ENCODE results near the gene TLR8. TPM values are rescaled to one million over a fixed set of nuclear protein-coding genes. Genes with fewer than 3 reads are reported as not detected.

TLR8 gene
- total RNA-seq, 4 donors from 2014 or later = 2.1 to 35.5 (median 7.9) TPM

DNA sequence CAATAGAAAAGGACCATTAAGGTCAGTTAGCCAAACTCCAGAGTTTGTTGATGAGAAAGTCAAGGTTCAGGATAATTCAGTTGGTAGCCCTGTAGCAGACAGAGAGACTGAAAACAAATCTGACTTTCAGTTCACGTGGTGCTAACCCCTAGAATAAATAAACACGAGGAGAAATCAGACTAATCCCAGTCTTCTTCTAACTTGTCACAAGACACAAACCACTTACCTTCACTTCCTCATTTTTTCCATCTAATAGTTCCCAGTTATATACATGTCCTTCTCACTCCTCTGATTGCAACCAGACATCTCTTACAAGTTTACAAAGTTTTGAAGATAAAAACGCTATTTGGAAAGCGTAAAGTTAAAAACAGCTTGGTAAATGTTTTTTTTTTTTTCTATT, 31.8 kb upstream of the TLR8 start:
- TF ChIP-seq, protein P1, sequence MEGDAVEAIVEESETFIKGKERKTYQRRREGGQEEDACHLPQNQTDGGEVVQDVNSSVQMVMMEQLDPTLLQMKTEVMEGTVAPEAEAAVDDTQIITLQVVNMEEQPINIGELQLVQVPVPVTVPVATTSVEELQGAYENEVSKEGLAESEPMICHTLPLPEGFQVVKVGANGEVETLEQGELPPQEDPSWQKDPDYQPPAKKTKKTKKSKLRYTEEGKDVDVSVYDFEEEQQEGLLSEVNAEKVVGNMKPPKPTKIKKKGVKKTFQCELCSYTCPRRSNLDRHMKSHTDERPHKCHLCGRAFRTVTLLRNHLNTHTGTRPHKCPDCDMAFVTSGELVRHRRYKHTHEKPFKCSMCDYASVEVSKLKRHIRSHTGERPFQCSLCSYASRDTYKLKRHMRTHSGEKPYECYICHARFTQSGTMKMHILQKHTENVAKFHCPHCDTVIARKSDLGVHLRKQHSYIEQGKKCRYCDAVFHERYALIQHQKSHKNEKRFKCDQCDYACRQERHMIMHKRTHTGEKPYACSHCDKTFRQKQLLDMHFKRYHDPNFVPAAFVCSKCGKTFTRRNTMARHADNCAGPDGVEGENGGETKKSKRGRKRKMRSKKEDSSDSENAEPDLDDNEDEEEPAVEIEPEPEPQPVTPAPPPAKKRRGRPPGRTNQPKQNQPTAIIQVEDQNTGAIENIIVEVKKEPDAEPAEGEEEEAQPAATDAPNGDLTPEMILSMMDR (IDR thresholded peaks at IDR 0.05; ENCODE audit: low read depth) = no peak

- TF ChIP-seq, protein P1 (IDR thresholded peaks at IDR 0.05; ENCODE audit: low read depth) = no peak
Observed at GRCh38 chrX:12877386-12877785, 29.0 kb upstream of the TLR8 start.

DNA sequence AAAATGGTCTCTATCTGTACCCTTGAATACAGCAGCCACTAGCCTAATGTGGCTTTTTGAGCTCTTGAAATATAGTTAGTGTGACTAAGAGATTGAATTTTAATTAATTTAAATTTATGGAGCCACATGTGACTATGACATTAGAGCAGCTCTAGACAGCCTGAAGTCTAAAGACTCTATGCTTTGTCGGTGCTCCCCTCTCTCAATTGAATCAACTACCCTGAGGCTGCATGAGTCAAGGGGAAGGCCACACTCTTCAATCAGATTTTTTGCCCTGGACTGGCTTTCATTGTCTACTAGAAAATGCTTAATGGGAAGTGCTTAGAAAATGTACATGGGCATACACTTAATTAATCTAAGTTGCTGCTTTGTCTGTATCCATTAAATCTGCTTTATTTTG, 27.9 kb upstream of the TLR8 start:
- TF ChIP-seq, protein P1 (IDR thresholded peaks at IDR 0.05; ENCODE audit: low read depth) = no peak

GRCh38 chrX:12881914-12882313, 24.5 kb upstream of the TLR8 start:
- TF ChIP-seq, protein P1 (IDR thresholded peaks at IDR 0.05; ENCODE audit: low read depth) = no peak

DNA sequence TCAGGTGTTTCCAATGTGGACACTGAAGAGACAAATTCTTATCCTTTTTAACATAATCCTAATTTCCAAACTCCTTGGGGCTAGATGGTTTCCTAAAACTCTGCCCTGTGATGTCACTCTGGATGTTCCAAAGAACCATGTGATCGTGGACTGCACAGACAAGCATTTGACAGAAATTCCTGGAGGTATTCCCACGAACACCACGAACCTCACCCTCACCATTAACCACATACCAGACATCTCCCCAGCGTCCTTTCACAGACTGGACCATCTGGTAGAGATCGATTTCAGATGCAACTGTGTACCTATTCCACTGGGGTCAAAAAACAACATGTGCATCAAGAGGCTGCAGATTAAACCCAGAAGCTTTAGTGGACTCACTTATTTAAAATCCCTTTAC, 20.9 kb upstream of the TLR8 start:
- TF ChIP-seq, protein P1 (IDR thresholded peaks at IDR 0.05; ENCODE audit: low read depth) = no peak

DNA sequence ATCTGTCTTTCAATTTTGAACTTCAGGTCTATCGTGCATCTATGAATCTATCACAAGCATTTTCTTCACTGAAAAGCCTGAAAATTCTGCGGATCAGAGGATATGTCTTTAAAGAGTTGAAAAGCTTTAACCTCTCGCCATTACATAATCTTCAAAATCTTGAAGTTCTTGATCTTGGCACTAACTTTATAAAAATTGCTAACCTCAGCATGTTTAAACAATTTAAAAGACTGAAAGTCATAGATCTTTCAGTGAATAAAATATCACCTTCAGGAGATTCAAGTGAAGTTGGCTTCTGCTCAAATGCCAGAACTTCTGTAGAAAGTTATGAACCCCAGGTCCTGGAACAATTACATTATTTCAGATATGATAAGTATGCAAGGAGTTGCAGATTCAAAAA, 19.9 kb upstream of the TLR8 start:
- TF ChIP-seq, protein P1 (IDR thresholded peaks at IDR 0.05; ENCODE audit: low read depth) = no peak

DNA sequence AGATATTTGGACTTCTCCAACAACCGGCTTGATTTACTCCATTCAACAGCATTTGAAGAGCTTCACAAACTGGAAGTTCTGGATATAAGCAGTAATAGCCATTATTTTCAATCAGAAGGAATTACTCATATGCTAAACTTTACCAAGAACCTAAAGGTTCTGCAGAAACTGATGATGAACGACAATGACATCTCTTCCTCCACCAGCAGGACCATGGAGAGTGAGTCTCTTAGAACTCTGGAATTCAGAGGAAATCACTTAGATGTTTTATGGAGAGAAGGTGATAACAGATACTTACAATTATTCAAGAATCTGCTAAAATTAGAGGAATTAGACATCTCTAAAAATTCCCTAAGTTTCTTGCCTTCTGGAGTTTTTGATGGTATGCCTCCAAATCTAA, 19.3 kb upstream of the TLR8 start:
- TF ChIP-seq, protein P1 (IDR thresholded peaks at IDR 0.05; ENCODE audit: low read depth) = no peak
